H54 (cell line): ENCODE data around the gene GPS2.
A peak's percentile ranks its signal among the peaks of the same experiment; 100 is the strongest.

Experiments used
- DNase-seq: peaks from one replicate; pipeline ENCODE4 v3.0.0; 2011; ENCODE audit warnings: low spot score, mixed read lengths; ENCODE audit not compliant: insufficient read length
- FAIRE-seq: peaks from 3 replicates; lab custom pipeline; 2011; peaks lifted over from hg19 to GRCh38; lab: Jason Lieb, UNC
- POLR2A ChIP-seq: IDR thresholded peaks from 2 replicates; pipeline ENCODE4 v1.6.1; 2011; ENCODE audit warnings: low read depth, mild to moderate bottlenecking, low read length

Gene GPS2

DNA sequence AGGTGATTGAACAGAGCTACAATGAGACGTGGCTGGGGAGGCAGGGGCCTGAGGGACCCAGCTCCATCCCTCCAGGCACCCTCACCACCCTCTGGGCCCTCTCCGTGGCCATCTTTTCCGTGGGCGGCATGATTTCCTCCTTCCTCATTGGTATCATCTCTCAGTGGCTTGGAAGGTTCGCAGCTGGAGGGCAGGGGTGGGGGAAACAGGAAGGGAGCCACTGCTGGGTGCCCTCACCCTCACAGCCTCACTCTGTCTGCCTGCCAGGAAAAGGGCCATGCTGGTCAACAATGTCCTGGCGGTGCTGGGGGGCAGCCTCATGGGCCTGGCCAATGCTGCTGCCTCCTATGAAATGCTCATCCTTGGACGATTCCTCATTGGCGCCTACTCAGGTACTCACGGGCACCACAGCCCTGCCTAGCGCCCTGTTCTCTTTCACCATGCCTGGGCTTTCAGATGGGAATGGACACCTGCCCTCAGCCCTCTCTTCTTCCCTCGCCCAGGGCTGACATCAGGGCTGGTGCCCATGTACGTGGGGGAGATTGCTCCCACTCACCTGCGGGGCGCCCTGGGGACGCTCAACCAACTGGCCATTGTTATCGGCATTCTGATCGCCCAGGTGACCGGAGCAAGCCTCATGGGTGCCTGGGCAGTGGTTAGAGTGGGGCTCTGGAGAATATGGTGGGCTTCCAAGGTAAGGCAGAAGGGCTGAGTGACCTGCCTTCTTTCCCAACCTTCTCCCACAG is 31.5 kb downstream of the GPS2 start:
- no peak for TF ChIP-seq POLR2A
- no peak for FAIRE-seq
- no peak for DNase-seq

- DNase-seq (no peak), FAIRE-seq (no peak)
- no peak for TF ChIP-seq POLR2A
Measured at GRCh38 chr17:7282752-7283321, 32.3 kb downstream of the GPS2 start.

GRCh38 chr17:7281953-7282751 is 33.0 kb downstream of the GPS2 start:
- DNase-seq (no peak), FAIRE-seq (no peak)
- TF ChIP-seq POLR2A: no peak

- peak; percentile 94 for DNase-seq
- peak; percentile 80 for FAIRE-seq
- TF ChIP-seq POLR2A: no peak
Measured at GRCh38 chr17:7281074-7281952, 33.8 kb downstream of the GPS2 start, which contains the start of gene SLC2A4. Gene SLC2A4, plus strand, starts transcription at chr17:7281718. Its CDS starts 217 bp downstream, at chr17:7281935.

DNA sequence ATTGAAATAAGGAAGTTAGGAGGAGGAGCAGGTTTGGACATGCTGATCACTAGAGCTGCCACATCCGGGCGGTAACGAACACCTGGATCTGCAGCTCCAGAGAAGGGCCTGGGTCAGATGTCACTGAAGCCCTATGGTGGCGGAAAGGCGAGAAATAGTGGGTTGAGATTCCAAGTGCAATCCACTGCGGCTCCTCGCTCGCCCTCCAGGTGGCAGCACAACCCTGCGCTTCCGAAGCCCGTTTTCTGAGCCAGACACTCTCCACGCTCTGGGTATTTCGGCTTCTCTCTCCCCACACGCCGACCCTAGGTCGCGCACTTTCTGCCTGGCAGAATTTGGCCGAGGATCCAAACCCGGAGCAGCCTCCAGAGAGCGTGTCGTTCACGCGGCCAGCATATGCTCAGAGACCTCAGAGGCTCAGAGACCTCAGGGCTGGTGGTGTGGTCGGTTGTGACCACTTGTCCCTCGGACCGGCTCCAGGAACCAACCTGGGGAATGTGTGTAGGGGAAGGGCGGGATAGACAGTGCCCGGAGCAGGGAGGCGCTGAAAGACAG is 34.6 kb downstream of the GPS2 start:
- peak; percentile 79 for DNase-seq
- FAIRE-seq: peak; percentile 58
- TF ChIP-seq POLR2A: no peak

GRCh38 chr17:7279448-7279847 is 35.7 kb downstream of the GPS2 start:
- FAIRE-seq (no peak), DNase-seq (no peak)
- no peak for TF ChIP-seq POLR2A

DNA sequence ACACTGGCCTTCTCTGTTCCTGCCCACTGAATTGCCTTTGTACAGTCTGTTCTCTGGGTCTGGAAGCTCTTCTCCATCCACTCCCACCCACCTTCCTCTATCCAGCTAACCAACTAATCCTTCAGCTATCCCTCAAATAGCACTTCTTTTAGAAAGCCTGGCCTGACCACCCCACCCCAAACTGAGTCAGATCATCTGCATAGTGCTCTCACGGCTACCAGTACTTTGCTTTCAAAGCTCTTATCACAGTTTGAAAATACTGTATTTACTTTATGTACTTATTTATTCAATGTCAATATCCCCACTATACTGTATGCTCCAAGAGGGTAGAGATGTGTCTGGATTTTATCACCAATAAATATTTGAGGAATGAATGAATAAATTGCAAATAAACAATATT is 48.4 kb downstream of the GPS2 start:
- TF ChIP-seq POLR2A: no peak
- no peak for DNase-seq
- FAIRE-seq: no peak

DNA sequence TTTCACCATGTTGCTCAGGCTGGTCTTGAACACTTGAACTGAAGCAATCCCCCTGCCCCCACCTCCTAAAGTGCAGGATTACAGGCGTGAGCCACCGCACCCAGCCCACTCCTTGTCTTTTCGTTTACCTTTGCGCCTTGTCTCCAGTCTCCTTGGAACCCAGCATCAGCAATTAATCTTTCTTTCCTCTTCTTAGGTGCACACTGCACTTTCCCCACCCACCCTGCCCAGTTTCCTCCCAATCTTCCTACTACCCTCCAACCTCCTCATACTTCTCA is 51.4 kb downstream of the GPS2 start:
- no peak for DNase-seq
- TF ChIP-seq POLR2A: no peak
- FAIRE-seq: no peak

DNA sequence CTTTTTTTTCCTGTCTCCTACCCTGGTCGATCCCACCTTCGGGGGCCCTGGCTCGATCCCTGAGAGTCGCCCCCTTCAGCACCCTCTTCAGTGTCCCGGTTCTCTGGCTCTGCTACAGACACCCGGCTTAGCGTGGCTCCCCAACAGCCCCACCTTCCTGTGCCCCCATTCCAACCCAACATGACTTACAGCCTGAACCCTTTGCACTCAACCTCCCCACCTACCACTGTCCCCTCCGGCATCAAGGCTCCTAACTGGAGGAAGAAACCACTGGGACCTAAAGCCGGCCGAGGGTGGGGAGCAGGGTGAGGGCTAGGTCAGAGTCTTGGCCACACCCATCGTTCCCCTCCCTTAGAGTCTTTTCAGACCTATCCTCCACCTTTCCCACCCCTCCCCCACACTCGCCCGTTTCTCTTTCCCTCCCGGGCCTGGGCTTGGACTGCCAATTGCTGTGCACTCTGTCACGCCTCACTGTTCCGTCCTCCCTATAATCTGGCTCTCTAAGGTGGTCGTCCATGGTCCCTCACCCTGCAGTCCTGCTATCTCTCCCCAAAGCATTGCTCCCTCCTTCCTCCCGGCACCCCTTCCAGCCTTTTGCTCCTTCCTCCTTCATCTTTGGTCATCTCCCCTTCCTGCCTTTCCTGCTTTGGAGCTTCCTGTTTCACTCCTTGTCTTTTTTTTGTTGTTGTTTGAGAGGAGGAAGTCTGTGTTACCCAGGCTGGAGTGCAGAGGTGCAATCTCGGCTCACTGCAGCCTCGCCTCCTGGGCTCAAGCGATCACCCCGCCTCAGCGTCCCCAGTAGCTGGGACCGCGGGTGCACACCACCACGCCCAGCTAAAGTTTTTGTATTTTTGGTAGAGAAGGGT is 52.0 kb downstream of the GPS2 start:
- TF ChIP-seq POLR2A: no peak
- DNase-seq: no peak
- no peak for FAIRE-seq
